Activated T-cell treated with anti-CD3 and anti-CD28 coated beads, Interleukin-2, amount 50 U/mL, for 72 hours (primary cell): Measurements from ENCODE around the gene WFIKKN1. TPM values are rescaled to one million over a fixed set of nuclear protein-coding genes. Genes with fewer than 3 reads are reported as not detected.

ENCODE experiments used
- ATAC-seq, 2 donors: fragments of 150-1000 bp; cut with Tn5 transposase; replicated peaks in 1 of 2; 2 replicates each; pipeline ENCODE4 v1.10.0; 2021; ENCODE audit warnings: moderate library complexity in 2 of 2, mild to moderate bottlenecking in 1 of 2
- DNase-seq, 2 donors: peaks; one replicate each; pipeline ENCODE4 v3.0.0; 2021 to 2022; ENCODE audit warnings: mixed read lengths in 1 of 2
- H3K27ac Mint-ChIP-seq: one replicate; pipeline ENCODE4 v1.8.0; 2022; ENCODE audit warnings: mild to moderate bottlenecking, moderate library complexity, mixed read lengths
- H3K27me3 Mint-ChIP-seq: one replicate; pipeline ENCODE4 v1.8.0; 2022; ENCODE audit warnings: low read depth, mixed read lengths
- H3K36me3 Mint-ChIP-seq, 2 donors: one replicate each; pipeline ENCODE4 v1.8.0; 2022; ENCODE audit warnings: mixed read lengths in 2 of 2, mild to moderate bottlenecking in 1 of 2; ENCODE audit not compliant: insufficient read depth in 2 of 2
- H3K4me1 Mint-ChIP-seq: one replicate; pipeline ENCODE4 v1.8.0; 2022; ENCODE audit warnings: low read depth, mixed read lengths
- H3K4me3 Mint-ChIP-seq, 2 donors: one replicate each; pipeline ENCODE4 v1.8.0; 2022; ENCODE audit warnings: mild to moderate bottlenecking in 2 of 2, mixed read lengths in 2 of 2, moderate library complexity in 2 of 2
- H3K9me3 Mint-ChIP-seq, 2 donors: one replicate each; pipeline ENCODE4 v1.8.0; 2022; ENCODE audit warnings: mixed read lengths in 2 of 2
- total RNA-seq, 2 donors: library from RNA; stranded (reverse); gene quantifications; one replicate each; pipeline ENCODE4 v1.2.3, GENCODE V29; 2022

The WFIKKN1 gene
- total RNA-seq, 2 donors from 2014 or later: 0.49 to 0.72 TPM

GRCh38 chr16:621526-622105, 9.2 kb upstream of the WFIKKN1 start:
- H3K27ac Mint-ChIP-seq: no peak overlapping the region

GRCh38 chr16:622920-623280, 7.9 kb upstream of the WFIKKN1 start:
- Mint-ChIP-seq H3K9me3 (no peaks in the 10 kb centered on the region), H3K4me1 (no peaks in the 10 kb centered on the region), H3K36me3 (no peaks in the 10 kb centered on the region), H3K27ac (no peak overlapping the region), H3K4me3 (no peak overlapping the region), H3K27me3 (no peaks in the 10 kb centered on the region)
- no peak for ATAC-seq
- no peak for DNase-seq

More at GRCh38 chr16:621526-622105, 9.2 kb upstream of the WFIKKN1 start:
- ATAC-seq: no peak
- Mint-ChIP-seq H3K4me1 (no peaks in the 10 kb centered on the region), H3K27me3 (no peaks in the 10 kb centered on the region), H3K36me3 (no peaks in the 10 kb centered on the region), H3K9me3 (no peaks in the 10 kb centered on the region), H3K4me3 (no peak overlapping the region)
- DNase-seq: no peak

GRCh38 chr16:624526-625070, 6.2 kb upstream of the WFIKKN1 start:
- no peak for DNase-seq
- H3K27me3 Mint-ChIP-seq: no peaks in the 10 kb centered on the region
- no peaks in the 10 kb centered on the region for H3K4me1 Mint-ChIP-seq
- no peaks in the 10 kb centered on the region for H3K9me3 Mint-ChIP-seq
- no peak overlapping the region for H3K4me3 Mint-ChIP-seq
- no peaks in the 10 kb centered on the region for H3K36me3 Mint-ChIP-seq
- no peak overlapping the region for H3K27ac Mint-ChIP-seq
- ATAC-seq: no peak

- Mint-ChIP-seq H3K36me3 (no peaks in the 10 kb centered on the region), H3K27ac (no peak overlapping the region), H3K27me3 (no peaks in the 10 kb centered on the region), H3K9me3 (no peaks in the 10 kb centered on the region), H3K4me3 (no peak overlapping the region), H3K4me1 (no peaks in the 10 kb centered on the region)
- ATAC-seq (no peak), DNase-seq (no peak)
Measured at GRCh38 chr16:625117-625976, 5.4 kb upstream of the WFIKKN1 start.

GRCh38 chr16:625977-626765, 4.6 kb upstream of the WFIKKN1 start:
- ATAC-seq: no peak
- H3K4me3 Mint-ChIP-seq: no peak overlapping the region
- no peak overlapping the region for H3K27ac Mint-ChIP-seq

GRCh38 chr16:626787-627453, 3.9 kb upstream of the WFIKKN1 start:
- no peaks in the 10 kb centered on the region for H3K4me1 Mint-ChIP-seq
- H3K27me3 Mint-ChIP-seq: no peaks in the 10 kb centered on the region
- DNase-seq (no peak), ATAC-seq (no peak)
- H3K36me3 Mint-ChIP-seq: no peaks in the 10 kb centered on the region
- no peaks in the 10 kb centered on the region for H3K9me3 Mint-ChIP-seq
- no peak overlapping the region for H3K4me3 Mint-ChIP-seq
- no peak overlapping the region for H3K27ac Mint-ChIP-seq

More at GRCh38 chr16:625977-626765, 4.6 kb upstream of the WFIKKN1 start:
- H3K9me3 Mint-ChIP-seq: no peaks in the 10 kb centered on the region
- no peaks in the 10 kb centered on the region for H3K36me3 Mint-ChIP-seq
- no peaks in the 10 kb centered on the region for H3K4me1 Mint-ChIP-seq
- DNase-seq: no peak
- H3K27me3 Mint-ChIP-seq: no peaks in the 10 kb centered on the region

GRCh38 chr16:627454-628239, 3.1 kb upstream of the WFIKKN1 start:
- DNase-seq (no peak), ATAC-seq (no peak)
- Mint-ChIP-seq H3K36me3 (no peaks in the 10 kb centered on the region), H3K27ac (no peak overlapping the region), H3K4me1 (no peaks in the 10 kb centered on the region), H3K9me3 (no peaks in the 10 kb centered on the region), H3K4me3 (no peak overlapping the region), H3K27me3 (no peaks in the 10 kb centered on the region)

GRCh38 chr16:628321-629061, 2.3 kb upstream of the WFIKKN1 start:
- ATAC-seq (no peak), DNase-seq (no peak)
- Mint-ChIP-seq H3K9me3 (no peaks in the 10 kb centered on the region), H3K27ac (no peak overlapping the region), H3K27me3 (no peaks in the 10 kb centered on the region), H3K36me3 (no peaks in the 10 kb centered on the region), H3K4me1 (no peaks in the 10 kb centered on the region), H3K4me3 (no peak overlapping the region)

GRCh38 chr16:629185-629832, 1.5 kb upstream of the WFIKKN1 start:
- DNase-seq (no peak), ATAC-seq (no peak)
- Mint-ChIP-seq H3K27me3 (no peaks in the 10 kb centered on the region), H3K4me3 (no peak overlapping the region), H3K36me3 (no peaks in the 10 kb centered on the region), H3K9me3 (no peaks in the 10 kb centered on the region), H3K27ac (no peak overlapping the region), H3K4me1 (no peaks in the 10 kb centered on the region)

- Mint-ChIP-seq H3K27me3 (no peaks in the 10 kb centered on the region), H3K27ac (no peak overlapping the region), H3K4me1 (peaks cover 4% of the 10 kb centered on the region), H3K9me3 (no peaks in the 10 kb centered on the region), H3K4me3 (no peak overlapping the region), H3K36me3 (no peaks in the 10 kb centered on the region)
- no peak for DNase-seq
- ATAC-seq: no peak
Measured at GRCh38 chr16:629833-630248, 944 bp upstream of the WFIKKN1 start.

- ATAC-seq: no peak
Measured at GRCh38 chr16:630249-630814, 453 bp upstream of the WFIKKN1 start.

More at GRCh38 chr16:630249-630814, 453 bp upstream of the WFIKKN1 start:
- Mint-ChIP-seq H3K27ac (no peak overlapping the region), H3K9me3 (no peaks in the 10 kb centered on the region), H3K36me3 (no peaks in the 10 kb centered on the region), H3K4me1 (peaks cover 5% of the 10 kb centered on the region), H3K27me3 (no peaks in the 10 kb centered on the region), H3K4me3 (no peak overlapping the region)
- DNase-seq: no peak
